Loucy (cell line): ENCODE measurements around the gene NFKB2.

Experiments used
- H2AFZ ChIP-seq: fragments of 200-600 bp; sonication (generic); 2 replicates; pipeline ENCODE4 v1.6.0; 2016; ENCODE audit warnings: antibody characterized with exemption, mild to moderate bottlenecking, low read length, moderate library complexity
- H3F3A ChIP-seq: fragments of 200-600 bp; 2 replicates; pipeline ENCODE4 v1.6.0; 2016; ENCODE audit warnings: antibody characterized with exemption, low read depth, mild to moderate bottlenecking
- H3K27me3 ChIP-seq: fragments of 200-600 bp; sonication (generic); 2 replicates; pipeline ENCODE4 v1.6.1; 2014; ENCODE audit warnings: low read length, mild to moderate bottlenecking; ENCODE audit not compliant: insufficient read depth, poor library complexity, severe bottlenecking
- H3K36me3 ChIP-seq: fragments of 200-600 bp; sonication (generic); 2 replicates; pipeline ENCODE4 v1.6.1; 2016; ENCODE audit warnings: low read length; ENCODE audit not compliant: insufficient read depth
- H3K4me1 ChIP-seq: fragments of 200-600 bp; sonication (generic); 2 replicates; pipeline ENCODE4 v1.5.1; 2014; ENCODE audit warnings: low read length, mild to moderate bottlenecking; ENCODE audit not compliant: insufficient read depth, poor library complexity, severe bottlenecking
- H3K4me2 ChIP-seq: fragments of 200-600 bp; sonication (generic); 2 replicates; pipeline ENCODE4 v1.6.0; 2014; ENCODE audit warnings: antibody characterized with exemption, low read length, low read depth, mild to moderate bottlenecking; ENCODE audit not compliant: poor library complexity, severe bottlenecking
- H3K4me3 ChIP-seq: fragments of 200-600 bp; sonication (generic); 2 replicates; pipeline ENCODE4 v1.5.1; 2014; ENCODE audit warnings: low read length, mild to moderate bottlenecking, mixed read lengths; ENCODE audit not compliant: poor library complexity, severe bottlenecking
- H3K79me2 ChIP-seq: fragments of 200-600 bp; sonication (generic); 2 replicates; pipeline ENCODE4 v1.6.1; 2014; ENCODE audit warnings: low read length; ENCODE audit not compliant: insufficient read depth
- H3K9ac ChIP-seq: fragments of 200-600 bp; sonication (generic); 2 replicates; pipeline ENCODE4 v1.6.0; 2014; ENCODE audit warnings: mild to moderate bottlenecking, low read depth, low read length, moderate library complexity; ENCODE audit not compliant: poor library complexity, severe bottlenecking
- H3K9me2 ChIP-seq: fragments of 200-600 bp; sonication (generic); replicated peaks from 2 replicates; pipeline ENCODE4 v1.6.1; 2016; ENCODE audit warnings: low read depth, low read length, mixed read lengths
- H3K9me3 ChIP-seq: fragments of 200-600 bp; sonication (generic); 2 replicates; pipeline ENCODE4 v1.6.1; 2014; ENCODE audit warnings: mild to moderate bottlenecking, antibody characterized with exemption, low read length, low read depth; ENCODE audit not compliant: insufficient read depth
- H4K20me1 ChIP-seq: fragments of 200-600 bp; sonication (generic); 2 replicates; pipeline ENCODE4 v1.6.0; 2014; ENCODE audit warnings: antibody characterized with exemption, low read length, mild to moderate bottlenecking; ENCODE audit not compliant: insufficient read depth, poor library complexity, severe bottlenecking
- CTCF ChIP-seq: fragments of 200-600 bp; sonication (generic); conservative IDR thresholded peaks from 2 replicates; pipeline ENCODE4 v1.5.1; 2014; ENCODE audit warnings: mild to moderate bottlenecking, antibody characterized with exemption, low read length
- EZH2phosphoT487 ChIP-seq: fragments of 200-600 bp; IDR thresholded peaks from 2 replicates; pipeline ENCODE4 v1.6.1; 2018; ENCODE audit warnings: antibody characterized with exemption, mild to moderate bottlenecking, moderate library complexity, borderline replicate concordance

Gene NFKB2

GRCh38 chr10:102389894-102390293 is 5.6 kb upstream of the NFKB2 start:
- H3K4me2 ChIP-seq, result no peak overlapping the region
- H3F3A ChIP-seq, result no peaks in the 10 kb centered on the region
- H4K20me1 ChIP-seq, result no peaks in the 10 kb centered on the region
- H2AFZ ChIP-seq, result no peak overlapping the region
- no peak overlapping the region for H3K9ac ChIP-seq
- H3K4me3 ChIP-seq, result no peak overlapping the region
- H3K9me3 ChIP-seq, result no peaks in the 10 kb centered on the region
- no peaks in the 10 kb centered on the region for H3K27me3 ChIP-seq
- no peaks in the 10 kb centered on the region for H3K36me3 ChIP-seq
- H3K9me2 ChIP-seq, result no peaks in the 10 kb centered on the region
- no peaks in the 10 kb centered on the region for H3K79me2 ChIP-seq
- peaks cover 3% of the 10 kb centered on the region for H3K4me1 ChIP-seq
- TF ChIP-seq CTCF (no peak), EZH2phosphoT487 (no peak)

GRCh38 chr10:102392306-102392705 is 3.2 kb upstream of the NFKB2 start:
- Histone ChIP-seq H3K79me2 (peaks cover 13% of the 10 kb centered on the region; the same call in 1 of the 2 replicates), H3K36me3 (no peaks in the 10 kb centered on the region), H3K27me3 (no peaks in the 10 kb centered on the region), H3K9me3 (no peaks in the 10 kb centered on the region), H3K4me1 (peaks cover 17% of the 10 kb centered on the region), H3K4me2 (no peak overlapping the region), H3F3A (no peaks in the 10 kb centered on the region), H3K4me3 (no peak overlapping the region), H3K9me2 (no peaks in the 10 kb centered on the region), H4K20me1 (no peaks in the 10 kb centered on the region), H3K9ac (no peak overlapping the region), H2AFZ (no peak overlapping the region)
- TF ChIP-seq EZH2phosphoT487, result no peak
- no peak for TF ChIP-seq CTCF

GRCh38 chr10:102393411-102394078 is 2.0 kb upstream of the NFKB2 start:
- Histone ChIP-seq H3K9me3 (no peaks in the 10 kb centered on the region), H3K4me2 (peak overlapping the region; percentile 88), H3K79me2 (peaks cover 13% of the 10 kb centered on the region; the same call in 1 of the 2 replicates), H2AFZ (peak overlapping the region; percentile 76; the same call in 1 of the 2 replicates), H4K20me1 (no peaks in the 10 kb centered on the region), H3F3A (no peaks in the 10 kb centered on the region), H3K4me1 (peaks cover 17% of the 10 kb centered on the region), H3K4me3 (peak overlapping the region; percentile 77), H3K9me2 (no peaks in the 10 kb centered on the region), H3K36me3 (peaks cover 3% of the 10 kb centered on the region; the same call in 1 of the 2 replicates), H3K27me3 (no peaks in the 10 kb centered on the region), H3K9ac (peak overlapping the region; percentile 79)
- TF ChIP-seq EZH2phosphoT487, result no peak
- peak; percentile 82 for TF ChIP-seq CTCF
